GM12801 (cell line): Measurements from ENCODE around the gene GABRQ.

ENCODE experiments used
- TF ChIP-seq, protein P1 (sequence below): IDR thresholded peaks from one replicate; pipeline ENCODE4 v1.5.1; 2011; ENCODE audit warnings: control low read depth; ENCODE audit not compliant: insufficient read length; ENCODE audit errors: extremely low read depth

The GABRQ gene

DNA sequence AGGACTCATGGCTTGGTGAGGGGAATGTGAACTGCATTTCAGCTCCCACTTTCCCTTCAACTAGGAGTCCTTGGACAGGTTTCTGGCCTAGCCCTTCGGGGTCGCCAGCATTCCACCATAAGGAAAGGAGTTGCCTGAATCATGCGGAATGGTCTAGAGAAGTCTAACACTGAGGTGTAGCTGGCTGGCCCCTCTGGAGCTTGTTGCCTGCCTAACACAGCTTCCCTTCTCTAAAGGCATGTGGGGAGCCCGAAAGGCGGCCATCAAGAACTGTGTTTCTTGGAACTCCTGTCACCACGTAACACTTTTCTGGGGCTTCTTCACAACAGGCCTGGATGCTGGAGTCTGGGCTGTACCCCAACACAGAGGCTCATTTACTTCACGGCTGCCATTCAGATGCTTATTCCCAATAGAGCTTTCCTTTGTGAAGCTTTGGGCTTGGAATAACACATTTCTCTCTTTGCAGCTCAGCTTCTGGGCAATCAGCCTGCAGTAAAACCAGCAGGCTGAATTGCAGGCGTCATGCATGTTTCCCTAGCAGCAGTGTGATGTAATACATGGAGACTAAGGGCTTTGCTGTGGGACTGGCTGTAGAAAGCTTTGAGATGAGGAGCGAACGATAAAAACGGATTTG, 5.4 kb downstream of the GABRQ start:
- TF ChIP-seq, protein P1, sequence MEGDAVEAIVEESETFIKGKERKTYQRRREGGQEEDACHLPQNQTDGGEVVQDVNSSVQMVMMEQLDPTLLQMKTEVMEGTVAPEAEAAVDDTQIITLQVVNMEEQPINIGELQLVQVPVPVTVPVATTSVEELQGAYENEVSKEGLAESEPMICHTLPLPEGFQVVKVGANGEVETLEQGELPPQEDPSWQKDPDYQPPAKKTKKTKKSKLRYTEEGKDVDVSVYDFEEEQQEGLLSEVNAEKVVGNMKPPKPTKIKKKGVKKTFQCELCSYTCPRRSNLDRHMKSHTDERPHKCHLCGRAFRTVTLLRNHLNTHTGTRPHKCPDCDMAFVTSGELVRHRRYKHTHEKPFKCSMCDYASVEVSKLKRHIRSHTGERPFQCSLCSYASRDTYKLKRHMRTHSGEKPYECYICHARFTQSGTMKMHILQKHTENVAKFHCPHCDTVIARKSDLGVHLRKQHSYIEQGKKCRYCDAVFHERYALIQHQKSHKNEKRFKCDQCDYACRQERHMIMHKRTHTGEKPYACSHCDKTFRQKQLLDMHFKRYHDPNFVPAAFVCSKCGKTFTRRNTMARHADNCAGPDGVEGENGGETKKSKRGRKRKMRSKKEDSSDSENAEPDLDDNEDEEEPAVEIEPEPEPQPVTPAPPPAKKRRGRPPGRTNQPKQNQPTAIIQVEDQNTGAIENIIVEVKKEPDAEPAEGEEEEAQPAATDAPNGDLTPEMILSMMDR: no peak

DNA sequence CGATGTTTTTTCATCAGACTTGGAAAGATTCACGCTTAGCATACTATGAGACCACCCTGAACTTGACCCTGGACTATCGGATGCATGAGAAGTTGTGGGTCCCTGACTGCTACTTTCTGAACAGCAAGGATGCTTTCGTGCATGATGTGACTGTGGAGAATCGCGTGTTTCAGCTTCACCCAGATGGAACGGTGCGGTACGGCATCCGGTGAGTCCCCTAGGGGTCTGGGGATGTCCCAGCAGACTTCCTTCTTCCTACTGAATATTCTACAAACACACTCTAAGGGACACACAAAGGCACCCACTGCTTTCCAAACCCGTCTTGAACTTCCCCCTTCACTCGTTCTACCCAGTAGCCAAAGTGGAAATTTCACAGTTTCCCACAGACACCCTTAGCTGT, 9.3 kb downstream of the GABRQ start:
- TF ChIP-seq, protein P1: no peak

DNA sequence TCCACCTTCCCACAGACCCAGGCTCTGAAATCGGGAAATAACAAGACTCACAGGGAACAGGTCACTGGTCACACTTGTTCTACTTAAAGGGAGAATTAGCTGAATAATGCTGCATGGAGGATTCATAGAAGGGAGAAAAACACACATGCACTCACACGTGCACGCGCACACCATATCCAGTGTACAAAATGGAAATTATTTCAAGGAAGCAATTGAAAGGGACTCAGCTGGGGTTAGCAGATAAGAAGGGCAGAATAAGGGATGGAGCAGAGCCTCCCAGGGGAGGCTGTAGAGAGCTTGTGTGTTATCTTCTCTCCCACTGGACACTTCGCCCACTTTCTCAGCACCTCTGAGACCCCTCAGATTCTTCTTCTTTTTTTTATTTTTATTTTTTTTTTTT, 10.3 kb downstream of the GABRQ start:
- TF ChIP-seq, protein P1: no peak

DNA sequence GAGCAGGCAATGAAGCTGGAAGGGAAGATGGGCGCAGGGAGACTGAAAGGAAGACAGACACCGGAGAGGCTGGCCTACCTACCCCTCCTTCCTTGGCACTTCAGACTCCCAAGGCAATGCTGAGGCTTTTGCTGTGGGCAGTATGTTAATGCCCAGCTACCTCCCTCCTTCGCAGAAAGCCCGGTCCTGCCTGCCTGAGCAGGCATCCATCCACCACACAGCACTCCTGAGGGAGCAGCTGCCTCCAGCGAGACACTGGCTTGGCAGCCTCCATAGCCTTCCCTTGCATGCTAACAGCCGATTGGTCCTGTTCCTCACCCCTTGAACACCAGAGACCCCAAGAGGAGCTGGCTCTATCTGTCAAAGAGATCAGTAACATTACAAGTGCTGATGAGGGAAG, 14.4 kb downstream of the GABRQ start:
- TF ChIP-seq, protein P1: no peak

DNA sequence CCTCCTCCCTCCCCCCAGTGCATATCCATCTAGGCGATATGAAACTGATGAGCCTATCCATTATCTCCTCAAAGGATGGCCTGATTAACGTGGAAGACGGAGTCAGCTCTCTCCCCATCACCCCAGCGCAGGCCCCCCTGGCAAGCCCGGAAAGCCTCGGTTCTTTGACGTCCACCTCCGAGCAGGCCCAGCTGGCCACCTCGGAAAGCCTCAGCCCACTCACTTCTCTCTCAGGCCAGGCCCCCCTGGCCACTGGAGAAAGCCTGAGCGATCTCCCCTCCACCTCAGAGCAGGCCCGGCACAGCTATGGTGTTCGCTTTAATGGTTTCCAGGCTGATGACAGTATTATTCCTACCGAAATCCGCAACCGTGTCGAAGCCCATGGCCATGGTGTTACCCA, 14.8 kb downstream of the GABRQ start:
- TF ChIP-seq, protein P1: no peak

DNA sequence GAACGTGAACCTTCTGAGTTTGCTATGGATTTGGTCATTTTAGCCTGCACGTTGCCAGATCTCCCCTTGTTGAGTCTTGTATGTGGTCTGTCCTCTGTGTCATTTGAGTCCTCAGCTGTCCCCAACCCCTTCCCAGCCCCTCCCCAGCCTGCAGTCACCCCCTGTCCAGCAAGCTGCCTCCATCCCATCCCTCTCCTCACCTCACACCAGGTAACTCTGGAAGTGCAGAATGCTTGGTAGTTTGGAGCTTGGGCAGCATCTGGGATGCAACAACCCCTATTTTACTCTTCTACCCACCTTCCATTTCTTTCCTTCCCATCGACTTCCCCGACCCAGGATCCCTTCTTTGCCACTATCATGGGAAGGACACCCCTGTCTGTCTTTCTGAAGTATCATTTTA, 18.4 kb downstream of the GABRQ start:
- TF ChIP-seq, protein P1: no peak

DNA sequence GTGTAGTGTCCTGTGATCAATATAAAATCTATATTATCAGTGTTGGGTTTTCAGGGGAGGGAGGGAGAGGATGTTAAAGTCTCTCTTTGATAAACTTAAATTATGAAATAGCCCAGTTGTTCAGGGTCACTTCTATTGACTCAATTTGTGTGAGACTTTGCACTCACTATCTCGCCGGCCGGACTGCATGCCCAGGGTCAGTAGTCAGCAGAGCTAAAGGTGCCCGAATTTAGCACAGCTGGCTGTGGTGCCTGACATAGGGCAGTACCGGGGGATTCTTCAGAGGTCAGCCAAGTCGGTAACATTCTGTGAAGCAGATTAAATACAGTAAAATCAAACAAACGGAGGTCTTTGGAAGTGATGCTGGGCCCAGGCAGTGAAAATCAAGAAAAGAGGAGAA, 19.2 kb downstream of the GABRQ start:
- TF ChIP-seq, protein P1: no peak
